ENCODE results near the gene SVOPL.
"Not testable (repeated sequence)": the region's sequence is repeated elsewhere in the genome, so short reads cannot be mapped to it uniquely, and the experiment has no call there.

Gene SVOPL

DNA sequence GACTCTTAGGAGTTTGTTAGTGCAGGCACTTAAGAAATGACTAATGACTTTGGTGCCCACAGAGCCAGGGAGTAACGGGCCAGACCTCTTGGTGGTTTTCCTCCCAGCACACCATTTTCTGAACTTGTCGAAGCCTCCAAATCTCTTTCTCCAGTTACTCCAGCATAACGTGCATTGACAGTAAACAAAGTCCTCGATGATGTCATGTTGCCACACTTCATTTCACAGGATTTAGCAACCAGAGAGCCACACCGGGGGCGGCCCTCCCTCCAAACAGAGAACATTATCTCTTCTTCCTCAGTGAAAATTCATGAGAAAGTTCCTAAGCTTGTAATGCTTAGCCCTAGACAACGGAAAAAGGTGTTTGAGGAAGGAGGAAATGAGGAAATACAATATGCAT, 4.0 kb upstream of the SVOPL start:
- no peaks in the 10 kb centered on the region for H3K4me1 ChIP-seq (ENCODE audit: control insufficient read depth, insufficient read depth, low read length)
- no peaks in the 10 kb centered on the region for H3K9me3 ChIP-seq (ENCODE audit: control insufficient read depth, low read length)
- no peak overlapping the region for H3K4me3 ChIP-seq (ENCODE audit: insufficient read depth, low read depth, low read length)
- H3K27me3 ChIP-seq (ENCODE audit: control insufficient read depth, insufficient read depth, low read length, poor library complexity, severe bottlenecking): no peaks in the 10 kb centered on the region
- no peaks in the 10 kb centered on the region for H3K36me3 ChIP-seq (ENCODE audit: control insufficient read depth, insufficient read depth, low read length)
- H3K27ac ChIP-seq (ENCODE audit: insufficient read depth, low read depth, low read length, poor library complexity, severe bottlenecking): no peak overlapping the region
- WGBS, 2 experiments: 91 to 95% methylated on average over 7 of the region's 7 CpGs

DNA sequence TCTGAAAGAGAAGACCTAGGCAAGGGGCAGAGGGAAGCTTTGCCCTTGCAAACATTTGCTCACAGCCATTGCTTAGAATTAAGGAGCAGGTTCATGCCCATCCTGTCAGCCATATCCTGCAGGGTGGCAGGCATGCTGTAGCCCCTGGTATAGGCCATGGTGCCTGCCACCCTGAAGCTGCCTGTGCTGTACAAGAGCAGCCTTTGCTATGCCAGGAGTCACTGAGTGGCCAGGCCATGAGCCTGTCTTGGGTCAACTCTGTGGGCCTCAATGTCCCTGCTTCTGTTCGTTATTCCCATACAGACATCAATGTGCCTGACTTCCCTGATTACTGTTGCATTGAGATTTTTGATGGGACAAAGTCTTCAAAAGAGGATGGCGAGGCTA, 368 bp upstream of the SVOPL start:
- H3K4me1 ChIP-seq (ENCODE audit: control insufficient read depth, insufficient read depth, low read length): no peaks in the 10 kb centered on the region
- H3K4me3 ChIP-seq (ENCODE audit: insufficient read depth, low read depth, low read length): no peak overlapping the region
- 96 to 99% methylated on average over 2 of the region's 2 CpGs for WGBS, 2 experiments
- H3K27me3 ChIP-seq (ENCODE audit: control insufficient read depth, insufficient read depth, low read length, poor library complexity, severe bottlenecking): no peaks in the 10 kb centered on the region
- H3K36me3 ChIP-seq (ENCODE audit: control insufficient read depth, insufficient read depth, low read length): no peaks in the 10 kb centered on the region
- H3K9me3 ChIP-seq (ENCODE audit: control insufficient read depth, low read length): no peaks in the 10 kb centered on the region
- no peak overlapping the region for H3K27ac ChIP-seq (ENCODE audit: insufficient read depth, low read depth, low read length, poor library complexity, severe bottlenecking)

DNA sequence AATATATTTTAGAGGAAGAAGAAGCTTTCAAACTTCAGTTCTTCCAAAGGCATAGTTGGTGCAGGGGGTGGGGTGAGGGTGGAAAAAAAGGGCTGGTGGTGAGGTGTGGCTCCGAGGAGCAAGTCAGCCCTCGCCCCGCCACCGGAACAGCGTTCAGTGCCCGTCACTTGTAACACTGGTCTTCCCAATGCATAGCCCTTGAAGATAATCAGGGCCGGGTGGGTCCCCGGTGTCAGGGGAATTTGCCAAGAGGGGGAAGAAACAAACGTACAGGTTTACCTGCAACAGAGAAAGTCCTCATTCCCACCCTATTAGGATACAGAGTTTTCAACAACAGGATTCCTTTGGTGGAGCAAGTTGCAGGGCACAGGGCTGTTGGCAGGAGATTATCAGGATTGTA, 1.5 kb downstream of the SVOPL start:
- H3K9me3 ChIP-seq (ENCODE audit: control insufficient read depth, low read length): no peaks in the 10 kb centered on the region
- H3K27me3 ChIP-seq (ENCODE audit: control insufficient read depth, insufficient read depth, low read length, poor library complexity, severe bottlenecking): no peaks in the 10 kb centered on the region
- 91 to 92% methylated on average over 9 of the region's 9 CpGs for WGBS, 2 experiments
- no peak overlapping the region for H3K4me3 ChIP-seq (ENCODE audit: insufficient read depth, low read depth, low read length)
- H3K27ac ChIP-seq (ENCODE audit: insufficient read depth, low read depth, low read length, poor library complexity, severe bottlenecking): no peak overlapping the region
- no peaks in the 10 kb centered on the region for H3K4me1 ChIP-seq (ENCODE audit: control insufficient read depth, insufficient read depth, low read length)
- no peaks in the 10 kb centered on the region for H3K36me3 ChIP-seq (ENCODE audit: control insufficient read depth, insufficient read depth, low read length)

DNA sequence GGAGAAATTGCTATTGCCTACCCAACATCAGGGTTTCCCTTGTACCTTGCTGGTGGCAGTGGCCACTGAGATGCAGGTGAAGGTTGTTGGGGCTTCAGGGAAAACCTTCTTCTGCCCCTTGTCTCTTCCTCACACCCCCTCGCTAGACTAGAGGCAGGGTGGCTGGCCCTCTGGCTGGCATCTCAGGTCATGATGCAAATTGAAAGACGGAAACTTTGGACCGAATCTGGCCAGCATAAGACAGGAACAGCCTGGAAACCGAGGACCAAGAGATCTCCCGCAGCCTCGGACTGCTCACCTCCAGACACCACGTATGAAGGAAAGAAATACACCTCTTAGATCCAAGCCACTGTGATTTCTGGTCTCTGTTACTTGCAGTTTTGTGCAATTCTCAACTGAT, 2.9 kb downstream of the SVOPL start:
- 93 to 96% methylated on average over 7 of the region's 7 CpGs for WGBS, 2 experiments
- H3K4me1 ChIP-seq (ENCODE audit: control insufficient read depth, insufficient read depth, low read length): no peaks in the 10 kb centered on the region
- no peaks in the 10 kb centered on the region for H3K27me3 ChIP-seq (ENCODE audit: control insufficient read depth, insufficient read depth, low read length, poor library complexity, severe bottlenecking)
- H3K9me3 ChIP-seq (ENCODE audit: control insufficient read depth, low read length): no peaks in the 10 kb centered on the region
- H3K27ac ChIP-seq (ENCODE audit: insufficient read depth, low read depth, low read length, poor library complexity, severe bottlenecking): no peak overlapping the region
- no peak overlapping the region for H3K4me3 ChIP-seq (ENCODE audit: insufficient read depth, low read depth, low read length)
- H3K36me3 ChIP-seq (ENCODE audit: control insufficient read depth, insufficient read depth, low read length): no peaks in the 10 kb centered on the region

DNA sequence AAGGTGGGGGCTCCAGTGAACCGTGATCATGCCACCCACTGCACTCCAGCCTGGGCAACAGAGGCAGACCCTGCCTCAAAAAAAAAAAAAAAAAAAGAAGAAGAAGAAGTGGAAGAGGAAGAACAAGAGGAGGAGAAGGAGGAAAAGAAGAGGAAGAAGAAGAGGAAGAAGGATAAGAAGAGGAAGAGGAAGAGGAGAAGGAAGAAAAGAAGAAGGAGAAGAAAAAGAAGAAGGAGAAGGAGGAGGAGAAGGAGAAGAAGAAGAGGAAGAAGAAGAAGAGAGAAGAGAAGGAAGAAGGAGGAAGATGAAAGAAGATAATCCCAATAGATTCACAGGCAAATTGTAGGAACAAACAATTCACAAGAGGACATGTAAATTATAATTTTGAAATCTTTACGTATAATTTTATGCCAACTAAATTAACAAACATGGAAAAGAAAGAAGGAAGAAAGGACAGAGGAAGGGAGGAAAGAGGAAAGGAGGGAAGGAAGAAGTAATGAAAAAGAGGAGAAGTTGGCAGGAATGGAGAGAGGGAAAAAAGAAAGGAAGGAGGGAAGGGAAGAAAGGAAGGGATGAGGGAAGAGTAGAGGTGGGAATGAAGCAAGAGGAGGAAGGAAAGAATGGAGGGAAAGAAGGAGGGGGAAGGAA, 3.5 kb downstream of the SVOPL start:
- 79 to 94% methylated on average over 1 to 2 of the region's 2 CpGs for WGBS, 2 experiments
- Histone ChIP-seq H3K9me3 (ENCODE audit: control insufficient read depth, low read length) (no peaks in the 10 kb centered on the region), H3K4me1 (ENCODE audit: control insufficient read depth, insufficient read depth, low read length) (no peaks in the 10 kb centered on the region), H3K27ac (ENCODE audit: insufficient read depth, low read depth, low read length, poor library complexity, severe bottlenecking) (no peak overlapping the region), H3K27me3 (ENCODE audit: control insufficient read depth, insufficient read depth, low read length, poor library complexity, severe bottlenecking) (no peaks in the 10 kb centered on the region), H3K4me3 (ENCODE audit: insufficient read depth, low read depth, low read length) (no peak overlapping the region), H3K36me3 (ENCODE audit: control insufficient read depth, insufficient read depth, low read length) (no peaks in the 10 kb centered on the region)

DNA sequence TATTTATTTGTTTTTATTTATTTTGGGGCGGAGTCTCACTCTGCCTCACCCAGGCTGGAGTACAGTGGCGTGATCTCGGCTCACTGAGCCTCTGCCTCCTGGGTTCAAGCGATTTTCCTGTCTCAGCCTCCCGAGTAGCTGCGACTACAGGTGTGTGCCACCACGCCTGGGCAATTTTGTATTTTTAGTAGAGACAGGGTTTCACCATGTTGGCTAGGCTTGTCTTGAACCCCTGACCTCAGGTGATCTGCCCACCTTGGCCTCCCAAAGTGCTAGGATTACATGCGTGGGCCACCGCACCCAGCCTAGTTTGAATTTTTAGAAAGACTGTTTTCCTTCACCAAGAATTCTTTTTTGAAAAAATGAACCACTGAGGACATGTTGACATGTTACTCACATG, 5.4 kb downstream of the SVOPL start:
- not testable (repeated sequence) for H3K4me1 ChIP-seq (ENCODE audit: control insufficient read depth, insufficient read depth, low read length); H3K27me3 ChIP-seq (ENCODE audit: control insufficient read depth, insufficient read depth, low read length, poor library complexity, severe bottlenecking); H3K4me3 ChIP-seq (ENCODE audit: insufficient read depth, low read depth, low read length); H3K9me3 ChIP-seq (ENCODE audit: control insufficient read depth, low read length); H3K36me3 ChIP-seq (ENCODE audit: control insufficient read depth, insufficient read depth, low read length); H3K27ac ChIP-seq (ENCODE audit: insufficient read depth, low read depth, low read length, poor library complexity, severe bottlenecking)
- WGBS, 2 experiments: 93 to 96% methylated on average over 9 of the region's 9 CpGs

DNA sequence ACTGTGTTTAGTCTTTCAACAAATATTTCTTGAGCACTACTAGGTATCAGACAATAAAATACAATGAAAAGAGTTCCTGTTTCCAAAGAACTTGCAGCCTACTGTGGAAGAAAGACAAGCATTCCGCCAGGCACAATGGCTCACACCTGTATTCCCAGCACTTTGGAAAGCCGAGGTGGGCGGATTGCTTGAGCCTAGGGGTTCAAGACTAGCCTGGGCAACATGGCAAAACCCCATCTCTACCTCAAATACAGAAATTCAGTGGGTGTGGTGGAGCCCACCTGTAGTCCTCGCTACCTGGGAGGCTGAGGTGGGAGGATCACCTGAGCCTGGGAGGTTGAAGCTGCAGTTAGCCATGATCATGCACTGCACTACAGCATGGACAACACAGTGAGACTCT, 6.1 kb downstream of the SVOPL start:
- Histone ChIP-seq H3K27ac (ENCODE audit: insufficient read depth, low read depth, low read length, poor library complexity, severe bottlenecking) (no peak overlapping the region), H3K36me3 (ENCODE audit: control insufficient read depth, insufficient read depth, low read length) (no peaks in the 10 kb centered on the region), H3K4me3 (ENCODE audit: insufficient read depth, low read depth, low read length) (no peak overlapping the region), H3K9me3 (ENCODE audit: control insufficient read depth, low read length) (no peaks in the 10 kb centered on the region), H3K4me1 (ENCODE audit: control insufficient read depth, insufficient read depth, low read length) (no peaks in the 10 kb centered on the region), H3K27me3 (ENCODE audit: control insufficient read depth, insufficient read depth, low read length, poor library complexity, severe bottlenecking) (no peaks in the 10 kb centered on the region)
- 92 to 95% methylated on average over 4 of the region's 4 CpGs for WGBS, 2 experiments

DNA sequence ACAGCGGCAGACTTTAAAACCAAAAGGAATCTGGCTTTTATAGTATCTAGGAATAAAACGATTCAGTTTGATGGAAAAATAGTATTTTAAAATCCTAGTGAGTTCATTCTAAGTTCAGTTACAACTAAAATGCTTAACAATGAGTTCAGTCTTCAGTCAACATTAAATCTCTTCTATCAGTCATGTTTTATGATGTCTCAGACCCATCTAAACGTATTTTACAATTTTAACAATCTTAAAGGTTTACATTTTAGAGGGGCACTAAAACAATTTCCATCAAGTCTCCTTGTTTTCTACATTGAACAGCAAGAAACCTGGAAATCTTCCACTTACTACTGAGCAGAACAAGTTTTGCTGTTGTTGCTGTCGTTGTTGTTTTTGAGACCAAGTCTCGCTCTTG, 10.0 kb downstream of the SVOPL start:
- Histone ChIP-seq H3K36me3 (ENCODE audit: control insufficient read depth, insufficient read depth, low read length) (no peaks in the 10 kb centered on the region), H3K9me3 (ENCODE audit: control insufficient read depth, low read length) (no peaks in the 10 kb centered on the region), H3K27me3 (ENCODE audit: control insufficient read depth, insufficient read depth, low read length, poor library complexity, severe bottlenecking) (no peaks in the 10 kb centered on the region), H3K4me3 (ENCODE audit: insufficient read depth, low read depth, low read length) (no peak overlapping the region), H3K4me1 (ENCODE audit: control insufficient read depth, insufficient read depth, low read length) (no peaks in the 10 kb centered on the region), H3K27ac (ENCODE audit: insufficient read depth, low read depth, low read length, poor library complexity, severe bottlenecking) (no peak overlapping the region)
- 88 to 95% methylated on average over 3 to 5 of the region's 5 CpGs for WGBS, 2 experiments

DNA sequence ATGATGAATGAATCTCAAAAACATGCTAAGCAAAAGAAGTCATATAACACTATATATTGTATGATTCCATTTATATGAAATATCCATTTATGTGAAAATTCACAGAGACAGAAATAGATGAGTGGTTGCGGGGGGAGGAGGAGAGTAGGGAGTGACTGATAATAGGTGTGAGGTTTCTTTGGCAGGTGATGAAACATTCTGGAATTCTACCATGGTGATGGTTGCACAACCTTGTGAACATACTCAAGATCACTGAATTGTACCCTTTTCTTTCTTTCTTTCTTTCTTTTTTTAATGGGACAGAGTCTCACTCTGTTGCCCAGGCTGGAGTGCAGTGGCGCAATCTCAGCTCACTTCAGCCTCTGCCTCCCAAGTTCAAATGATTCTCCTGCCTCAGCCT, 10.7 kb downstream of the SVOPL start:
- Histone ChIP-seq H3K4me3 (ENCODE audit: insufficient read depth, low read depth, low read length) (no peak overlapping the region), H3K9me3 (ENCODE audit: control insufficient read depth, low read length) (no peaks in the 10 kb centered on the region), H3K27me3 (ENCODE audit: control insufficient read depth, insufficient read depth, low read length, poor library complexity, severe bottlenecking) (no peaks in the 10 kb centered on the region), H3K27ac (ENCODE audit: insufficient read depth, low read depth, low read length, poor library complexity, severe bottlenecking) (no peak overlapping the region), H3K4me1 (ENCODE audit: control insufficient read depth, insufficient read depth, low read length) (no peaks in the 10 kb centered on the region), H3K36me3 (ENCODE audit: control insufficient read depth, insufficient read depth, low read length) (no peaks in the 10 kb centered on the region)
- 87 to 96% methylated on average over 2 of the region's 2 CpGs for WGBS, 2 experiments

DNA sequence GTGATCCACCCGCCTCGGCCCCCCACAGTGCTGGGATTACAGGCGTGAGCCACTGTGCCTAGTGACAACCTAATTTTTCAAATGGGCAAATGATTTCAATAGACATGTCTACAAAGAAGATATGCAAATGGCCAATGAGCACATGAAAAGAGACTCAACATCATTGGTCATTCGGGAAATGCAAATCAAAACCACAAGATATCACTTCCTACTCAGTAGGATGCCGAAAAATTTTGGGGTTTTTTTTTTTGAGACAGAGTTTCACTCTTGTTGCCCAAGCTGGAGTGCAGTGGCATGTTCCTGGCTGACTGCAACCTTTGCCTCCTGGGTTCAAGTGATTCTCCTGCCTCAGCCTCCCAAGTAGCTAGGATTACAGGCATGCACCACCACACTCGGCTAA, 13.1 kb downstream of the SVOPL start:
- H3K27ac ChIP-seq (ENCODE audit: insufficient read depth, low read depth, low read length, poor library complexity, severe bottlenecking); H3K9me3 ChIP-seq (ENCODE audit: control insufficient read depth, low read length); H3K36me3 ChIP-seq (ENCODE audit: control insufficient read depth, insufficient read depth, low read length); H3K4me1 ChIP-seq (ENCODE audit: control insufficient read depth, insufficient read depth, low read length); H3K4me3 ChIP-seq (ENCODE audit: insufficient read depth, low read depth, low read length); H3K27me3 ChIP-seq (ENCODE audit: control insufficient read depth, insufficient read depth, low read length, poor library complexity, severe bottlenecking): not testable (repeated sequence)
- WGBS, 2 experiments: 92 to 94% methylated on average over 6 of the region's 6 CpGs

DNA sequence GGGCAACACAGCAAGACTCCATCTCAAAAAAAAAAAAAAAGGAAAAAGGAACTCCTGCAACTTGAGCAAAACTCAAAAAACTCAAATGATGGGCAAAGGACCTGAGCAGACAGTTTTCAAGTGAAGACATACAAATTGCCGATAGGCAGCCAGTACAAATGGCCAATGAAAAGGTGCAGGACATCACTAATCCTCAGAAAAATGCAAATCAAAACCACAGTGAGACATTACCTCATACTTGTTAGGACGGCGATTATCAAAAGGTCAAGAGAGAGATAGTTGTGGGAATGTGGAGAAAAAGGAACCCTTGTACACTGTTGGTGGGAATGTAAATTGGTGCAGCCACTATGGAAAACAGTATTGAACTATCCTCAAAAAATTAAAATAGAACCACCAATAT, 16.8 kb downstream of the SVOPL start:
- WGBS, 2 experiments: 97 to 99% methylated on average over 3 of the region's 3 CpGs
- no peak overlapping the region for H3K27ac ChIP-seq (ENCODE audit: insufficient read depth, low read depth, low read length, poor library complexity, severe bottlenecking)

More for the DNA sequence above, 16.8 kb downstream of the SVOPL start:
- Histone ChIP-seq H3K27me3 (ENCODE audit: control insufficient read depth, insufficient read depth, low read length, poor library complexity, severe bottlenecking) (no peaks in the 10 kb centered on the region), H3K4me3 (ENCODE audit: insufficient read depth, low read depth, low read length) (no peak overlapping the region), H3K36me3 (ENCODE audit: control insufficient read depth, insufficient read depth, low read length) (no peaks in the 10 kb centered on the region), H3K4me1 (ENCODE audit: control insufficient read depth, insufficient read depth, low read length) (no peaks in the 10 kb centered on the region), H3K9me3 (ENCODE audit: control insufficient read depth, low read length) (no peaks in the 10 kb centered on the region)

Data from ectodermal cell (in vitro differentiated cells).